Right lobe of liver (tissue), 6 donors: ENCODE measurements around the gene CFAP70. TPM values are rescaled to one million over a fixed set of nuclear protein-coding genes. Genes with fewer than 3 reads are reported as not detected.

ENCODE experiments used
- ATAC-seq, 4 donors: fragments of 200-7000 bp; cut with Tn5 transposase; one replicate each; pipeline ENCODE4 v1.9.1; 2020; ENCODE audit warnings: mild to moderate bottlenecking in 4 of 4, moderate library complexity in 4 of 4
- DNase-seq, 3 donors: peaks; one replicate each; pipeline ENCODE4 v3.0.0-alpha.2; 2020
- H3K27ac ChIP-seq, 3 donors: fragments of 200-600 bp; one replicate each; pipeline ENCODE4 v1.8.0; 2022
- H3K27me3 ChIP-seq, 2 donors: fragments of 200-600 bp; one replicate each; pipeline ENCODE4 v1.8.0; 2022
- H3K36me3 ChIP-seq, 4 donors: fragments of 200-600 bp; sonication (generic) in 1 of 4; one replicate each; pipeline versions ENCODE4 v1.5.1 to v1.8.0; 2017 to 2022; ENCODE audit warnings: control low read depth in 1 of 4
- H3K4me1 ChIP-seq, 4 donors: fragments of 200-600 bp; sonication (generic) in 1 of 4; one replicate each; pipeline versions ENCODE4 v1.5.1 to v1.8.0; 2017 to 2022; ENCODE audit warnings: control low read depth in 1 of 4
- H3K4me3 ChIP-seq, 3 donors: fragments of 200-600 bp; one replicate each; pipeline ENCODE4 v1.8.0; 2022
- H3K9me3 ChIP-seq, 4 donors: fragments of 200-600 bp; sonication (generic) in 1 of 4; one replicate each; pipeline versions ENCODE4 v1.5.1 to v1.8.0; 2017 to 2022; ENCODE audit warnings: control low read depth in 1 of 4
- CTCF ChIP-seq, 4 donors: fragments of 200-600 bp in 3 of 4; fragments of 450-650 bp in 1 of 4; IDR thresholded peaks; one replicate each; pipeline versions ENCODE4 v1.5.1 to v1.8.0; 2016 to 2022; ENCODE audit warnings: antibody characterized with exemption in 4 of 4, mild to moderate bottlenecking in 2 of 4
- POLR2A ChIP-seq: fragments of 450-650 bp; IDR thresholded peaks from one replicate; pipeline ENCODE4 v1.6.1; 2017; ENCODE audit warnings: antibody characterized with exemption, mild to moderate bottlenecking
- WGBS: methylation state at CpG from one replicate; pipeline ENCODE4 v1.1.6; 2018; ENCODE audit warnings: low coverage, low lambda C conversion rate; ENCODE audit not compliant: insufficient coverage; ENCODE audit errors: missing lambda C conversion rate; 5-methylcytosine and 5-hydroxymethylcytosine counted together
- intact Hi-C, 2 donors: fragments of 100-400 bp; cut with DNase I; formaldehyde crosslinking; loops; one replicate each; pipeline versions ENCODE4 v1.11.2 to v1.14.1; 2022
- total RNA-seq, 6 experiments: library from RNA; depleted of rRNA in 2 of 6; stranded (reverse); fragments of >200 nt in 2 of 6; fragmentation: NEBNext Ultra II Directional in 3 of 6; extraction: Animal tissue kit (Norgen Biotek cat#: 25700) in 3 of 6; gene quantifications; one replicate each; pipeline versions ENCODE4 v1.1.0 to v1.2.4, GENCODE V29; 2016 to 2023
- donor health status: DM: no; HTN: yes; CAD: no.
- donor health status: DM: no; HTN: no; CAD: no.
- donor health status: DM: no; HTN: no; CAD: no.
- donor health status: DM: no; HTN: yes; CAD: no.
- donor health status: DM: no; HTN: yes; CAD: no.

The CFAP70 gene
- total RNA-seq, 6 experiments from 2014 or later, result 0.98 to 2.6 (median 1.4) TPM

DNA sequence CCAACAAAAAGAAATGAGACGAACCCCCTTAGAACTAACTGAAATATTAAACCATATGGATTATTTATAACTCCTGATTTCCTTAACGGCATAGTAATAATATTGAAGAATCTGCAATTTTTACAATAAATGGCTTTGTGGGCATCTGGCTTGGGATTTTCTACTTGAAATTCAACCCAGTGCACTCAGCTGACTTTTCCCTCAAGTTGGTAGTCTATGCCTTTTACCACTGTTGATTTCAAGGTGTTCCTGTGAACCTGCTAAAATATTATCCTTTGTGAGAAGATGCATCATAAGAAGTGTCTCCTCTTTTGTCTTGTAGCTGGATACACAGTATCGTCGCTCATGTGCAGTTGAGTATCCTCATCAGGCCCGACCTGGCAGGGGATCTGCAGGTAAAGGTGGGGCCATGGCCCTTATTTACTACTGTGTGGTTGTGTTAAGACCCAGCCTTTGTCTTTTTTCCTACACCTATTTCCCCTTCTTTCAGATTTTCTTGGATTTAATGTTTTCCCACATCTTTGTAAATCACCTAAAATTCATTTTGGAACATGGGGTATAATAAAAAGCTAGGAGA, 119.6 kb downstream of the CFAP70 start:
- no peaks in the 10 kb centered on the region for H3K27me3 ChIP-seq
- H3K9me3 ChIP-seq, result no peaks in the 10 kb centered on the region
- peaks cover 0 to 30% (median 12%) of the 10 kb centered on the region in 4 donors for H3K36me3 ChIP-seq
- no peak overlapping the region for H3K4me3 ChIP-seq
- 86% methylated on average over 3 of the region's 5 CpGs for WGBS
- no peak overlapping the region for H3K27ac ChIP-seq
- TF ChIP-seq POLR2A, result no peak
- TF ChIP-seq CTCF (IDR thresholded peaks at IDR 0.05), result no peak
- intact Hi-C loops, result no loop called here
- no peaks in the 10 kb centered on the region for H3K4me1 ChIP-seq
- ATAC-seq (no peak), DNase-seq (no peak)

- intact Hi-C loops, result no loop called here
- Histone ChIP-seq H3K27me3 (no peaks in the 10 kb centered on the region), H3K4me1 (no peaks in the 10 kb centered on the region), H3K9me3 (no peaks in the 10 kb centered on the region), H3K27ac (no peak overlapping the region), H3K36me3 (peaks cover 0 to 17% (median under 1%) of the 10 kb centered on the region in 4 donors), H3K4me3 (no peak overlapping the region)
- WGBS, result 96% methylated on average over 7 of the region's 7 CpGs
- TF ChIP-seq POLR2A, result no peak
- no peak for TF ChIP-seq CTCF (IDR thresholded peaks at IDR 0.05)
- DNase-seq (no peak), ATAC-seq (no peak)
Observed at GRCh38 chr10:73234695-73235094, 124.0 kb downstream of the CFAP70 start.

GRCh38 chr10:73233883-73234282, 124.8 kb downstream of the CFAP70 start:
- Histone ChIP-seq H3K4me3 (no peak overlapping the region), H3K36me3 (peaks cover 0 to 15% (median under 1%) of the 10 kb centered on the region in 4 donors), H3K4me1 (no peaks in the 10 kb centered on the region), H3K27me3 (no peaks in the 10 kb centered on the region), H3K27ac (no peak overlapping the region), H3K9me3 (no peaks in the 10 kb centered on the region)
- WGBS, result 100% methylated on average over 2 of the region's 2 CpGs
- DNase-seq (no peak), ATAC-seq (no peak)
- intact Hi-C loops, result no loop called here
- TF ChIP-seq POLR2A (no peak), CTCF (IDR thresholded peaks at IDR 0.05) (no peak)

DNA sequence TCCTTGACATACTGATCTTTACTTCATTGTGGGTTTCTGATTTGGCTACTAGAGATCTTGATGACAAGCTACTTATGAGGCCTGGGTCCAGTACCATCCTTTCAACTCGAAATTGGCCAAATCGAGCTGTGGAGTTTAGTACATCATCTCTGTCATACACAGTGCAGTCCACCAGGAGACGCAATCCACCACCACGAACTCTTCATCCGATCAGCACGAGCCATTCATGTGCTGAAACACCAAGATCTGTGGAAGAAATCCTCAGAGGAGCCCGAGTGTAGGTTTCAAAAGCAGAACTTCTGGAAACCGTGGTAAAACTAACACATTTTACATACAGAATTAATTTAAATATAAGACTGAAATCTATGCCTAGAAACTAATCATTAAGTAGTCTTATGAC, 125.8 kb downstream of the CFAP70 start:
- Histone ChIP-seq H3K27ac (no peak overlapping the region), H3K4me3 (no peak overlapping the region), H3K9me3 (no peaks in the 10 kb centered on the region), H3K36me3 (peaks cover 0 to 15% (median under 1%) of the 10 kb centered on the region in 4 donors), H3K27me3 (no peaks in the 10 kb centered on the region), H3K4me1 (no peaks in the 10 kb centered on the region)
- no peak for DNase-seq
- WGBS, result 93% methylated on average over 8 of the region's 8 CpGs
- intact Hi-C loops, result no loop called here
- ATAC-seq, result no peak
- no peak for TF ChIP-seq CTCF (IDR thresholded peaks at IDR 0.05)
- TF ChIP-seq POLR2A, result no peak
